Stimulated activated CD4-positive, alpha-beta T cell treated with anti-CD3 and anti-CD28 coated beads, Interleukin-2, amount 100 ng/mL, for 48 hours (primary cell): ENCODE measurements around the gene DNAJC17.
A peak's percentile ranks its signal among the peaks of the same experiment; 100 is the strongest.

Experiments used
- DNase-seq, 2 donors: peaks; one replicate each; pipeline ENCODE4 v3.0.0-alpha.2; 2020

DNAJC17 gene

GRCh38 chr15:40789999-40790398 is 17.3 kb downstream of the DNAJC17 start:
- DNase-seq, result no peak

GRCh38 chr15:40789119-40789518 is 18.2 kb downstream of the DNAJC17 start:
- DNase-seq, result no peak

- DNase-seq, result no peak
These were observed 19.3 kb downstream of the DNAJC17 start for GRCh38 chr15:40787991-40788390.

- DNase-seq, result peak; percentile 28 to 49
These were observed 19.9 kb downstream of the DNAJC17 start for GRCh38 chr15:40787344-40787841.

GRCh38 chr15:40785814-40786213 is 21.5 kb downstream of the DNAJC17 start:
- no peak for DNase-seq

GRCh38 chr15:40785164-40785563 is 22.1 kb downstream of the DNAJC17 start:
- no peak for DNase-seq

- DNase-seq, result peak; percentile 67 to 74
These were observed 24.6 kb downstream of the DNAJC17 start for GRCh38 chr15:40782609-40783227.

GRCh38 chr15:40776537-40777141 is 30.6 kb downstream of the DNAJC17 start:
- no peak for DNase-seq

- no peak for DNase-seq
These were observed 31.3 kb downstream of the DNAJC17 start for GRCh38 chr15:40775740-40776536.

- no peak for DNase-seq
These were observed 32.3 kb downstream of the DNAJC17 start for GRCh38 chr15:40775007-40775406.

- DNase-seq, result no peak
These were observed 33.4 kb downstream of the DNAJC17 start for GRCh38 chr15:40773902-40774301.

GRCh38 chr15:40773496-40773895 is 33.8 kb downstream of the DNAJC17 start:
- DNase-seq, result no peak

- DNase-seq, result no peak
These were observed 35.3 kb downstream of the DNAJC17 start for GRCh38 chr15:40772014-40772413.

GRCh38 chr15:40771242-40771641 is 36.0 kb downstream of the DNAJC17 start:
- DNase-seq, result no peak

GRCh38 chr15:40770147-40770721 is 37.0 kb downstream of the DNAJC17 start:
- DNase-seq, result no peak

- DNase-seq, result peak; percentile 25 to 43
These were observed 37.8 kb downstream of the DNAJC17 start, which contains the start of gene C15orf62 for GRCh38 chr15:40769274-40770146. C15orf62 (plus strand) TSS chr15:40769980; CDS start chr15:40770496, 516 bp downstream.

GRCh38 chr15:40768521-40769273 is 38.6 kb downstream of the DNAJC17 start:
- no peak for DNase-seq

- no peak for DNase-seq
These were observed 39.3 kb downstream of the DNAJC17 start for GRCh38 chr15:40767838-40768500.

- no peak for DNase-seq
These were observed 40.1 kb downstream of the DNAJC17 start for GRCh38 chr15:40766906-40767837.
